ENCODE results near the gene ECE1. TPM values are rescaled to one million over a fixed set of nuclear protein-coding genes. Genes with fewer than 3 reads are reported as not detected.

Gene ECE1
- total and polyA plus RNA-seq, 2 of the 8 experiments (the other 6 are each of a cell fraction or from before 2014, with no cell fraction given) = 21.4 to 36.8 TPM

- CTCF ChIA-PET (ENCODE audit: partially characterized antibody) = interaction anchor here (0.7 to 12.4 kb wide), 14 partner anchors 13 to 338 kb away, joined by 3 to 374 read pairs (median 22); no protein-coding TSS in a partner anchor
- POLR2A ChIA-PET (ENCODE audit: partially characterized antibody) = interaction anchor here (1.4 kb wide), 1 partner anchor 13 kb away, joined by 3 read pairs; no protein-coding TSS in a partner anchor
- no peak for DNase-seq (ENCODE audit: low read depth in 1 of 2, low spot score in 2 of 2)
Measured at GRCh38 chr1:21257431-21258135, 32.7 kb downstream of the ECE1 start.

More at GRCh38 chr1:21257431-21258135, 32.7 kb downstream of the ECE1 start:
- WGBS, 2 experiments (ENCODE audit: extremely low coverage in 1 of 2, insufficient coverage in 1 of 2, insufficient read length in 1 of 2, insufficient replicate concordance in 2 of 2, low coverage in 1 of 2, low lambda C conversion rate in 2 of 2, missing lambda C conversion rate in 1 of 2) = 85% methylated on average over 13 of the region's 13 CpGs; no CpG with 5 or more reads in 1 of the 2 experiments
- H3K4me3 ChIP-seq (ENCODE audit: extremely low read depth in 1 of 4, insufficient read depth in 2 of 4, low read depth in 3 of 4, low read length in 4 of 4) = no peak overlapping the region
- H2AFZ ChIP-seq (ENCODE audit: low read length) = no peak overlapping the region
- H2BK120ac ChIP-seq (replicated peaks; ENCODE audit: low read depth, low read length) = no peak overlapping the region
- no peak overlapping the region for H3K23ac ChIP-seq (ENCODE audit: insufficient read length)
- H4K20me1 ChIP-seq (replicated peaks in 1 of 2; ENCODE audit: control insufficient read depth in 1 of 2, insufficient read depth in 2 of 2, low read length in 2 of 2) = peaks cover 0 to 2% of the 10 kb centered on the region in 2 experiments
- H3K36me3 ChIP-seq (ENCODE audit: control insufficient read depth in 2 of 4, insufficient read depth in 4 of 4, low read length in 3 of 4) = no peaks in the 10 kb centered on the region; a peak in 2 of 8 replicates
- peaks cover 0 to 10% (median 5%) of the 10 kb centered on the region in 4 experiments; a peak in 5 of 7 replicates for H3K4me1 ChIP-seq (replicated peaks in 1 of 4; ENCODE audit: control insufficient read depth in 3 of 4, insufficient read depth in 4 of 4, low read length in 3 of 4)
- H3K9me3 ChIP-seq (ENCODE audit: insufficient read depth in 2 of 2, low read depth in 1 of 2, low read length in 1 of 2) = no peaks in the 10 kb centered on the region
- no peak overlapping the region for H2AK5ac ChIP-seq (ENCODE audit: low read depth, low read length)
- no peak overlapping the region for H2BK20ac ChIP-seq (ENCODE audit: low read length)
- H3K79me2 ChIP-seq (ENCODE audit: control insufficient read depth in 1 of 2, insufficient read depth in 2 of 2, low read length in 2 of 2) = no peaks in the 10 kb centered on the region
- no peak overlapping the region for H3K18ac ChIP-seq (ENCODE audit: extremely low read depth, low read length)
- no peaks in the 10 kb centered on the region for H3K27me3 ChIP-seq (replicated peaks in 1 of 4; ENCODE audit: control insufficient read depth in 3 of 4, extremely low read depth in 1 of 4, insufficient read depth in 3 of 4, low read length in 3 of 4)
- H3K4ac ChIP-seq (replicated peaks; ENCODE audit: insufficient read length, low read depth, low read length) = no peak overlapping the region
- H3K23me2 ChIP-seq (ENCODE audit: low read depth, low read length) = no peaks in the 10 kb centered on the region
- no peak overlapping the region for H3K9ac ChIP-seq (replicated peaks in 1 of 4; ENCODE audit: extremely low read depth in 1 of 4, low read depth in 3 of 4, low read length in 3 of 4)
- no peak overlapping the region for H3K4me2 ChIP-seq (ENCODE audit: insufficient read depth in 1 of 2, low read depth in 2 of 2, low read length in 2 of 2)
- no peak for FAIRE-seq
- H3K27ac ChIP-seq (ENCODE audit: low read depth, low read length) = no peak overlapping the region
- no peak for TF ChIP-seq RNF2 (IDR thresholded peaks at IDR 0.05; ENCODE audit: borderline replicate concordance, low read depth, low read length, missing control alignments, poor library complexity, severe bottlenecking)
- no peak for TF ChIP-seq CBX5 (IDR thresholded peaks at IDR 0.05; ENCODE audit: low read depth, low read length)
- TF ChIP-seq TAF1 (IDR thresholded peaks at IDR 0.05; ENCODE audit: low read depth, low read length) = no peak
- TF ChIP-seq SUZ12 (IDR thresholded peaks at IDR 0.05; ENCODE audit: low read length) = no peak
- no peak overlapping the region for H3K14ac ChIP-seq (ENCODE audit: insufficient read length)
- no peak overlapping the region for H4K8ac ChIP-seq (ENCODE audit: extremely low read depth, insufficient read depth, low read length)
- no peak overlapping the region for H2BK12ac ChIP-seq (ENCODE audit: low read depth, low read length)
- H2BK15ac ChIP-seq (ENCODE audit: low read length) = no peak overlapping the region
- no peak overlapping the region for H4K91ac ChIP-seq (replicated peaks; ENCODE audit: insufficient read length, low read length)
- no peak overlapping the region for H2BK5ac ChIP-seq (ENCODE audit: low read depth, low read length)
- H4K5ac ChIP-seq (ENCODE audit: insufficient read length, low read depth, low read length) = no peak overlapping the region
- H3K56ac ChIP-seq (replicated peaks; ENCODE audit: insufficient read length, low read depth, low read length) = no peak overlapping the region
- H3K79me1 ChIP-seq (ENCODE audit: low read depth, low read length) = no peaks in the 10 kb centered on the region
